K562 (cell line): ENCODE measurements around the gene ASXL2. TPM values are rescaled to one million over a fixed set of nuclear protein-coding genes. Genes with fewer than 3 reads are reported as not detected.

Experiments
- BRD9 ChIP-seq: fragments of 450-650 bp; IDR thresholded peaks from 2 replicates; pipeline ENCODE4 v1.6.1; 2018; ENCODE audit warnings: low read depth; ENCODE audit not compliant: partially characterized antibody
- CBFA2T2 ChIP-seq: fragments of 450-650 bp; conservative IDR thresholded peaks from 2 replicates; pipeline ENCODE4 v1.6.1; 2017; ENCODE audit warnings: mild to moderate bottlenecking
- HEY1 ChIP-seq: fragments of 250-450 bp; sonication (Bioruptor Pico); IDR thresholded peaks from 2 replicates; pipeline ENCODE4 v1.5.0; 2020; ENCODE audit warnings: mild to moderate bottlenecking, moderate library complexity, borderline replicate concordance
- IFI16 ChIP-seq: fragments of 250-450 bp; sonication (Bioruptor Pico); IDR thresholded peaks from 2 replicates; pipeline ENCODE4 v2.1.2; 2022; ENCODE audit warnings: mild to moderate bottlenecking, inconsistent platforms
- PRDM10 ChIP-seq: fragments of 450-650 bp; IDR thresholded peaks from 2 replicates; pipeline ENCODE4 v1.6.1; 2018; ENCODE audit not compliant: partially characterized antibody
- SIN3B ChIP-seq: fragments of 450-650 bp; IDR thresholded peaks from 2 replicates; pipeline ENCODE4 v1.6.1; 2017; ENCODE audit warnings: low read depth, mild to moderate bottlenecking, moderate library complexity
- ZFP36 ChIP-seq: fragments of 150-350 bp; IDR thresholded peaks from 2 replicates; pipeline ENCODE4 v1.6.1; 2018; ENCODE audit warnings: low read length, low read depth; ENCODE audit not compliant: partially characterized antibody
- polyA plus RNA-seq, 8 experiments: library from polyadenylated mRNA; depleted of rRNA in 4 of 8; stranded (reverse) in 5 of 8; unstranded in 3 of 8; fragments of >200 nt; fragmentation: Nextera tagmentation in 2 of 8; fragmentation: Illumina TruSeq in 1 of 8; extraction: Ambion mirVana in 2 of 8; extraction: Trizol in 1 of 8; gene quantifications; 2 replicates each; pipeline versions ENCODE4 v1.2.1 to v1.2.3, GENCODE V29; 2011 to 2014; ENCODE audit warnings: inconsistent platforms in 1 of 8, missing spikeins in 1 of 8
- total RNA-seq, 7 experiments: library from RNA; depleted of rRNA in 6 of 7; stranded (reverse); fragments of >200 nt in 6 of 7; fragmentation: Illumina TruSeq in 2 of 7; extraction: Trizol in 2 of 7; gene quantifications; 2 replicates each; pipeline versions ENCODE4 v1.2.1 to v1.2.3, GENCODE V29; 2011 to 2021; ENCODE audit warnings: low replicate concordance in 1 of 7
- TF ChIP-seq, protein P1 (sequence below): fragments of 450-650 bp; IDR thresholded peaks from 2 replicates; pipeline ENCODE4 v1.6.1; 2016; ENCODE audit warnings: mild to moderate bottlenecking, moderate library complexity

The ASXL2 gene
- total and polyA plus RNA-seq, 9 of the 15 experiments (the other 6 are each of a cell fraction or from before 2014, with no cell fraction given), result 2.2 to 25.9 (median 9.0) TPM

GRCh38 chr2:25851740-25852503 is 26.4 kb downstream of the ASXL2 start (continued):
- TF ChIP-seq, protein P1, sequence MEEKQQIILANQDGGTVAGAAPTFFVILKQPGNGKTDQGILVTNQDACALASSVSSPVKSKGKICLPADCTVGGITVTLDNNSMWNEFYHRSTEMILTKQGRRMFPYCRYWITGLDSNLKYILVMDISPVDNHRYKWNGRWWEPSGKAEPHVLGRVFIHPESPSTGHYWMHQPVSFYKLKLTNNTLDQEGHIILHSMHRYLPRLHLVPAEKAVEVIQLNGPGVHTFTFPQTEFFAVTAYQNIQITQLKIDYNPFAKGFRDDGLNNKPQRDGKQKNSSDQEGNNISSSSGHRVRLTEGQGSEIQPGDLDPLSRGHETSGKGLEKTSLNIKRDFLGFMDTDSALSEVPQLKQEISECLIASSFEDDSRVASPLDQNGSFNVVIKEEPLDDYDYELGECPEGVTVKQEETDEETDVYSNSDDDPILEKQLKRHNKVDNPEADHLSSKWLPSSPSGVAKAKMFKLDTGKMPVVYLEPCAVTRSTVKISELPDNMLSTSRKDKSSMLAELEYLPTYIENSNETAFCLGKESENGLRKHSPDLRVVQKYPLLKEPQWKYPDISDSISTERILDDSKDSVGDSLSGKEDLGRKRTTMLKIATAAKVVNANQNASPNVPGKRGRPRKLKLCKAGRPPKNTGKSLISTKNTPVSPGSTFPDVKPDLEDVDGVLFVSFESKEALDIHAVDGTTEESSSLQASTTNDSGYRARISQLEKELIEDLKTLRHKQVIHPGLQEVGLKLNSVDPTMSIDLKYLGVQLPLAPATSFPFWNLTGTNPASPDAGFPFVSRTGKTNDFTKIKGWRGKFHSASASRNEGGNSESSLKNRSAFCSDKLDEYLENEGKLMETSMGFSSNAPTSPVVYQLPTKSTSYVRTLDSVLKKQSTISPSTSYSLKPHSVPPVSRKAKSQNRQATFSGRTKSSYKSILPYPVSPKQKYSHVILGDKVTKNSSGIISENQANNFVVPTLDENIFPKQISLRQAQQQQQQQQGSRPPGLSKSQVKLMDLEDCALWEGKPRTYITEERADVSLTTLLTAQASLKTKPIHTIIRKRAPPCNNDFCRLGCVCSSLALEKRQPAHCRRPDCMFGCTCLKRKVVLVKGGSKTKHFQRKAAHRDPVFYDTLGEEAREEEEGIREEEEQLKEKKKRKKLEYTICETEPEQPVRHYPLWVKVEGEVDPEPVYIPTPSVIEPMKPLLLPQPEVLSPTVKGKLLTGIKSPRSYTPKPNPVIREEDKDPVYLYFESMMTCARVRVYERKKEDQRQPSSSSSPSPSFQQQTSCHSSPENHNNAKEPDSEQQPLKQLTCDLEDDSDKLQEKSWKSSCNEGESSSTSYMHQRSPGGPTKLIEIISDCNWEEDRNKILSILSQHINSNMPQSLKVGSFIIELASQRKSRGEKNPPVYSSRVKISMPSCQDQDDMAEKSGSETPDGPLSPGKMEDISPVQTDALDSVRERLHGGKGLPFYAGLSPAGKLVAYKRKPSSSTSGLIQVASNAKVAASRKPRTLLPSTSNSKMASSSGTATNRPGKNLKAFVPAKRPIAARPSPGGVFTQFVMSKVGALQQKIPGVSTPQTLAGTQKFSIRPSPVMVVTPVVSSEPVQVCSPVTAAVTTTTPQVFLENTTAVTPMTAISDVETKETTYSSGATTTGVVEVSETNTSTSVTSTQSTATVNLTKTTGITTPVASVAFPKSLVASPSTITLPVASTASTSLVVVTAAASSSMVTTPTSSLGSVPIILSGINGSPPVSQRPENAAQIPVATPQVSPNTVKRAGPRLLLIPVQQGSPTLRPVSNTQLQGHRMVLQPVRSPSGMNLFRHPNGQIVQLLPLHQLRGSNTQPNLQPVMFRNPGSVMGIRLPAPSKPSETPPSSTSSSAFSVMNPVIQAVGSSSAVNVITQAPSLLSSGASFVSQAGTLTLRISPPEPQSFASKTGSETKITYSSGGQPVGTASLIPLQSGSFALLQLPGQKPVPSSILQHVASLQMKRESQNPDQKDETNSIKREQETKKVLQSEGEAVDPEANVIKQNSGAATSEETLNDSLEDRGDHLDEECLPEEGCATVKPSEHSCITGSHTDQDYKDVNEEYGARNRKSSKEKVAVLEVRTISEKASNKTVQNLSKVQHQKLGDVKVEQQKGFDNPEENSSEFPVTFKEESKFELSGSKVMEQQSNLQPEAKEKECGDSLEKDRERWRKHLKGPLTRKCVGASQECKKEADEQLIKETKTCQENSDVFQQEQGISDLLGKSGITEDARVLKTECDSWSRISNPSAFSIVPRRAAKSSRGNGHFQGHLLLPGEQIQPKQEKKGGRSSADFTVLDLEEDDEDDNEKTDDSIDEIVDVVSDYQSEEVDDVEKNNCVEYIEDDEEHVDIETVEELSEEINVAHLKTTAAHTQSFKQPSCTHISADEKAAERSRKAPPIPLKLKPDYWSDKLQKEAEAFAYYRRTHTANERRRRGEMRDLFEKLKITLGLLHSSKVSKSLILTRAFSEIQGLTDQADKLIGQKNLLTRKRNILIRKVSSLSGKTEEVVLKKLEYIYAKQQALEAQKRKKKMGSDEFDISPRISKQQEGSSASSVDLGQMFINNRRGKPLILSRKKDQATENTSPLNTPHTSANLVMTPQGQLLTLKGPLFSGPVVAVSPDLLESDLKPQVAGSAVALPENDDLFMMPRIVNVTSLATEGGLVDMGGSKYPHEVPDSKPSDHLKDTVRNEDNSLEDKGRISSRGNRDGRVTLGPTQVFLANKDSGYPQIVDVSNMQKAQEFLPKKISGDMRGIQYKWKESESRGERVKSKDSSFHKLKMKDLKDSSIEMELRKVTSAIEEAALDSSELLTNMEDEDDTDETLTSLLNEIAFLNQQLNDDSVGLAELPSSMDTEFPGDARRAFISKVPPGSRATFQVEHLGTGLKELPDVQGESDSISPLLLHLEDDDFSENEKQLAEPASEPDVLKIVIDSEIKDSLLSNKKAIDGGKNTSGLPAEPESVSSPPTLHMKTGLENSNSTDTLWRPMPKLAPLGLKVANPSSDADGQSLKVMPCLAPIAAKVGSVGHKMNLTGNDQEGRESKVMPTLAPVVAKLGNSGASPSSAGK, result peak; percentile 82
- TF ChIP-seq SIN3B (no peak), HEY1 (no peak), ZFP36 (no peak), CBFA2T2 (no peak), IFI16 (no peak), PRDM10 (peak; percentile 61), BRD9 (peak; percentile 95)
